ENCODE results near the gene ZNF488. TPM values are rescaled to one million over a fixed set of nuclear protein-coding genes. Genes with fewer than 3 reads are reported as not detected.

ZNF488 gene
- total and polyA plus RNA-seq, 8 donors, result 0.09 to 0.16 TPM; not detected in 6

DNA sequence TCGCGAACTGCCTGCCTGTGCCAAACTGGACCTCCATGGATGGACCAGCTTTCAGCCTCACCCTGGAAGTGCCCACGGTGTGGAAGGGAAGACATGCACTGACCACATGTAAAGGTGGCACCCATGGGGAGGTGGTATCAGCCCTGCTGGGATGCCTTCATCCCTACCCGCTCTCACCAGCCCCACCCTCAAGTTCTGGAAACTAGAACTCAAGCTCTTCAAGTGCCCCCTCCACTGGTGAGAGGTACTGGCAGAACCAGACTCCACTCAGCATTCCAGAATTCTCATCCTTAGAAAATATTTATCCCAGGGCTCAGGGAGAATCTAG lies 5.9 kb downstream of the ZNF488 start:
- TF ChIP-seq, protein P1, sequence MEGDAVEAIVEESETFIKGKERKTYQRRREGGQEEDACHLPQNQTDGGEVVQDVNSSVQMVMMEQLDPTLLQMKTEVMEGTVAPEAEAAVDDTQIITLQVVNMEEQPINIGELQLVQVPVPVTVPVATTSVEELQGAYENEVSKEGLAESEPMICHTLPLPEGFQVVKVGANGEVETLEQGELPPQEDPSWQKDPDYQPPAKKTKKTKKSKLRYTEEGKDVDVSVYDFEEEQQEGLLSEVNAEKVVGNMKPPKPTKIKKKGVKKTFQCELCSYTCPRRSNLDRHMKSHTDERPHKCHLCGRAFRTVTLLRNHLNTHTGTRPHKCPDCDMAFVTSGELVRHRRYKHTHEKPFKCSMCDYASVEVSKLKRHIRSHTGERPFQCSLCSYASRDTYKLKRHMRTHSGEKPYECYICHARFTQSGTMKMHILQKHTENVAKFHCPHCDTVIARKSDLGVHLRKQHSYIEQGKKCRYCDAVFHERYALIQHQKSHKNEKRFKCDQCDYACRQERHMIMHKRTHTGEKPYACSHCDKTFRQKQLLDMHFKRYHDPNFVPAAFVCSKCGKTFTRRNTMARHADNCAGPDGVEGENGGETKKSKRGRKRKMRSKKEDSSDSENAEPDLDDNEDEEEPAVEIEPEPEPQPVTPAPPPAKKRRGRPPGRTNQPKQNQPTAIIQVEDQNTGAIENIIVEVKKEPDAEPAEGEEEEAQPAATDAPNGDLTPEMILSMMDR (IDR thresholded peaks at IDR 0.05), result no peak
- DNase-seq (no peak), ATAC-seq (no peak), FAIRE-seq (no peak)
- 83% methylated on average over 4 of the region's 4 CpGs for WGBS, 2 donors
- Histone ChIP-seq H3K36me3 (no peaks in the 10 kb centered on the region), H3K9me3 (no peaks in the 10 kb centered on the region), H3K27ac (peak overlapping the region; percentile 38 to 64 (median 43)), H3K4me1 (peaks cover 4 to 22% (median 10%) of the 10 kb centered on the region in 3 donors), H3K27me3 (no peaks in the 10 kb centered on the region), H3K4me3 (no peak overlapping the region)
- intact Hi-C loops (cut with DNase I), result no loop called here

DNA sequence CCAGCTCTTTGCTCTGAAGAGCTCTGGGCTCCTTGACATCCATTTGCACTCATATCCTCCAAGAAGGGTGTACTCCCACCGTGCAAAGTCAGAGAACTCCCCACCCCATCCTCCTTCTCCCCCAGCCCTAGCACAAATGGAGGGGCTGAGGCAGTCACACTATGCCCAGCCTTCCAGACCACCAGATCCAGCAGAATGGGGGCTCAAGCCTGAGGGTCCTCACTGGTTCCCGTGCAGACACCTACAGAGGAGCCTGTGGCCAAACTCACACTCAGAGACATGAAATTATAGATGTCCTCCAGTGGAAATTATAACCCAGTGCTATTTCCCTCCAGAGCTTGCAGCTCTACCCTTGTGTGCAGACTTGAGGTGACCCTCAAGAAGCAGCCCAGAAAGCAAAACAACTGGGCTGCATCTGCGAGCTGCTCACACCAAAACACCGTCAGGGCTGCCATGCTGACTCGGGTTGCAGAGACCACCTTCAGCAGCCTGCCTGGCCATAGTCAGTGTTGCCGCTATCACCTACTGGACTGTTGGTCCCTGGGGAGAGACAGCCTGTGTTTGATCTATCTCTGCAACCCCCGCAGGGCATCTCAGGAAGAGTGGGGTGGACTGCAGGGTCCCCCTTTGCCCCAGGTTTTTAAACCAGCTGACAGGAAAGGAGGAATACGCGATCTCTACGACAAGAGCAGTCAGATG lies 7.4 kb downstream of the ZNF488 start:
- TF ChIP-seq, protein P1 (IDR thresholded peaks at IDR 0.05), result no peak
- Histone ChIP-seq H3K36me3 (no peaks in the 10 kb centered on the region), H3K27ac (no peak overlapping the region), H3K4me3 (no peak overlapping the region), H3K27me3 (no peaks in the 10 kb centered on the region), H3K9me3 (no peaks in the 10 kb centered on the region), H3K4me1 (peaks cover 4 to 21% (median 10%) of the 10 kb centered on the region in 3 donors)
- DNase-seq (peak in 1 of 6 donors; percentile 30), ATAC-seq (no peak), FAIRE-seq (no peak)
- WGBS, 2 donors, result 62 to 72% methylated on average over 10 of the region's 10 CpGs
- intact Hi-C loops (cut with DNase I), result no loop called here

DNA sequence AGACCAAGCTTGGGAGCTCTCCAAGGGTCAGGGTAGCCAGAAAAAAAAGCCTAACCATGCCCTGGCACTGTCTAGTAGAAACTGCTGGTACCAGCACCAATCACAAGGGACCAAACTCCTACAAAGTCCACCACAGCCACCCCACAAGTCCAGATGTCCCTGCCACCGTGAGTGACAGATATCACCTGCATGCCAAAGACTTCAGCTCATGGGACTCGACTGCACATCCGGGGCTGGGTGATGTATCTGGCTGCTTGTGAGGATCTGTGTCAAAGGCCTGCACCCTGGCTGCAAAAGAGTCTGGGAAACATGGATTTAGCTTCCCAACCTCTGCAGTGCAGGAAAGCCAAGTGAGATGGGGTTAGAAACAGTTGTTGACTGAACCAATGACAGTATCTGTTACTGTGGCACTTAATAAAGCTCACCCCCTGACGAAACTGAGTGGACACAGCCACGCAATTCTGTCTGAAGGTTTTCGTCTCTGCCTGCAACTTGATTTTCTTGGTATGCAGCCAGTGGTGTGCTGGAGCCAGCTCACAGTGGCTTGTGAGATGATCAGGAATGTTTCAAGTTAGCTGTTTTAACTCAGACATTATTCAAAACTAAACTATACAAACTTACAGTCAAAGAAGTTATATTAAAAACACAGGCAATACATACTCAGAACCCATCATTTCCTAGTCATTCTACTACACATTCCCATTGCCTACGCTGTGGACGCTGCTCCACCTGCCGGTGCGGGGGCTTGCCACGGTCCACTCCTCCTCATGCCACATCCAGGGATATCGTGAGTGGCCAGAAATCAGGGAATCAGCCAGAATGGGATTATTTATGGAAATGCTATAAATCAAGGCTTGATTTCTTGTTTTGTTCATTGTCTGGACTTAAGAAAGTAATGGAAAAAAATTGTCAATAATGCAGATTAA lies 9.2 kb downstream of the ZNF488 start:
- ATAC-seq (no peak), DNase-seq (peak in 2 of 6 donors; percentile 11 to 29), FAIRE-seq (no peak)
- Histone ChIP-seq H3K9me3 (no peaks in the 10 kb centered on the region), H3K27me3 (no peaks in the 10 kb centered on the region), H3K4me1 (peaks cover 0 to 9% (median 4%) of the 10 kb centered on the region in 3 donors), H3K27ac (no peak overlapping the region), H3K4me3 (no peak overlapping the region), H3K36me3 (no peaks in the 10 kb centered on the region)
- WGBS, 2 donors, result 79 to 89% methylated on average over 12 of the region's 12 CpGs
- TF ChIP-seq, protein P1 (IDR thresholded peaks at IDR 0.05), result no peak
- intact Hi-C loops (cut with DNase I), result no loop called here

DNA sequence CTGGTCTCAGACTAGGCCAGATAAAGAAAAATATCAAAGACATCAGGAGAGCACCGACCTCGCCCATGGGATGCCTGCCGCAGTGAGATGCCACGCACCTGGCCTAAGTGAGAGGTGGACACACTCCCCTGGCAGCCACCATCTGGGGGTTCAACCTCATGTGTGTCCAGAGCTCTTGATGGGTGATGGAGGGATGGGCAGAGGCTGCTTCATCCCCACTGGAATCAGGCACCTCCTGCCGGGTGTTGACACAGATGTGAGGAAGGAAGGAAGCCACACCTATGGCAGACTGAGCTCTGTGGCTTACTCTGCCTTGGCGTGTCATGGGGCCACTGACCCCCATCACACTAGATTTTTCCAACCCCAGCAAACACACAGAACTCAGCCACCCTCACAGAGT lies 11.4 kb downstream of the ZNF488 start:
- ATAC-seq (no peak), DNase-seq (peak in 2 of 6 donors; percentile 2 to 31), FAIRE-seq (no peak)
- intact Hi-C loops (cut with DNase I), result no loop called here
- Histone ChIP-seq H3K4me1 (peaks cover 0 to 4% (median 4%) of the 10 kb centered on the region in 3 donors), H3K9me3 (no peaks in the 10 kb centered on the region), H3K36me3 (no peaks in the 10 kb centered on the region), H3K27me3 (no peaks in the 10 kb centered on the region), H3K27ac (no peak overlapping the region), H3K4me3 (no peak overlapping the region)
- TF ChIP-seq, protein P1 (IDR thresholded peaks at IDR 0.05), result no peak
- 87 to 91% methylated on average over 6 of the region's 6 CpGs for WGBS, 2 donors
